Measurements from ENCODE around the gene MTMR11. TPM values are rescaled to one million over a fixed set of nuclear protein-coding genes. Genes with fewer than 3 reads are reported as not detected.
A peak's percentile ranks its signal among the peaks of the same experiment; 100 is the strongest.

Gene MTMR11
- total RNA-seq, 3 donors from 2014 or later, result 7.4 to 13.9 (median 13.8) TPM

GRCh38 chr1:149885339-149886120 is 51.1 kb downstream of the MTMR11 start:
- peak; percentile 88 to 92 for DNase-seq (ENCODE audit: low spot score in 2 of 2)
- H3K36me3 ChIP-seq, result no peaks in the 10 kb centered on the region
- intact Hi-C loops (cut with DNase I; ENCODE audit: low total_unique reads), result no loop called here
- TF ChIP-seq POLR2A (IDR thresholded peaks at IDR 0.05) (no peak), POLR2AphosphoS5 (IDR thresholded peaks at IDR 0.05) (peak; percentile 65 to 88 (median 78)), CTCF (IDR thresholded peaks at IDR 0.05) (peak in 1 of 3 donors; percentile 27)
- peak overlapping the region; percentile 99 to 100 for H3K27ac ChIP-seq
- H3K27me3 ChIP-seq, result no peaks in the 10 kb centered on the region
- H3K4me3 ChIP-seq, result peak overlapping the region; percentile 69 to 83 (median 78)
- H3K9me3 ChIP-seq, result no peaks in the 10 kb centered on the region
- peaks cover 0 to 13% of the 10 kb centered on the region in 2 donors for H3K4me1 ChIP-seq

GRCh38 chr1:149884433-149885338 is 52.0 kb downstream of the MTMR11 start:
- Histone ChIP-seq H3K9me3 (no peaks in the 10 kb centered on the region), H3K4me1 (peaks cover 0 to 13% of the 10 kb centered on the region in 2 donors), H3K27me3 (no peaks in the 10 kb centered on the region), H3K27ac (peak overlapping the region; percentile 99 to 100), H3K36me3 (no peaks in the 10 kb centered on the region), H3K4me3 (peak overlapping the region; percentile 69 to 83 (median 78))
- no peak for DNase-seq (ENCODE audit: low spot score in 2 of 2)
- intact Hi-C loops (cut with DNase I; ENCODE audit: low total_unique reads), result no loop called here
- TF ChIP-seq POLR2AphosphoS5 (IDR thresholded peaks at IDR 0.05) (no peak), CTCF (IDR thresholded peaks at IDR 0.05) (no peak), POLR2A (IDR thresholded peaks at IDR 0.05) (no peak)

- intact Hi-C loops (cut with DNase I; ENCODE audit: low total_unique reads), result no loop called here
- TF ChIP-seq POLR2AphosphoS5 (IDR thresholded peaks at IDR 0.05), result no peak
- no peak for TF ChIP-seq POLR2A (IDR thresholded peaks at IDR 0.05)
- TF ChIP-seq CTCF (IDR thresholded peaks at IDR 0.05), result no peak
- no peak for DNase-seq (ENCODE audit: low spot score in 2 of 2)
- H3K9me3 ChIP-seq, result no peaks in the 10 kb centered on the region
- H3K27ac ChIP-seq, result no peak overlapping the region
- no peaks in the 10 kb centered on the region for H3K27me3 ChIP-seq
- peak overlapping the region in 1 of 3 donors; percentile 78 for H3K4me3 ChIP-seq
- peaks cover 0 to 13% of the 10 kb centered on the region in 2 donors for H3K4me1 ChIP-seq
- no peaks in the 10 kb centered on the region for H3K36me3 ChIP-seq
Observed at GRCh38 chr1:149883598-149884247, 53.0 kb downstream of the MTMR11 start.

- H3K4me1 ChIP-seq, result peaks cover 0 to 13% of the 10 kb centered on the region in 2 donors
- intact Hi-C loops (cut with DNase I; ENCODE audit: low total_unique reads), result no loop called here
- H3K4me3 ChIP-seq, result no peak overlapping the region
- H3K36me3 ChIP-seq, result no peaks in the 10 kb centered on the region
- H3K27me3 ChIP-seq, result no peaks in the 10 kb centered on the region
- H3K27ac ChIP-seq, result no peak overlapping the region
- TF ChIP-seq POLR2A (IDR thresholded peaks at IDR 0.05) (no peak), CTCF (IDR thresholded peaks at IDR 0.05) (no peak), POLR2AphosphoS5 (IDR thresholded peaks at IDR 0.05) (no peak)
- DNase-seq (ENCODE audit: low spot score in 2 of 2), result no peak
- H3K9me3 ChIP-seq, result no peaks in the 10 kb centered on the region
Observed at GRCh38 chr1:149881876-149882275, 54.8 kb downstream of the MTMR11 start.
